Measurements from ENCODE around the gene ANXA8L1.

DNA sequence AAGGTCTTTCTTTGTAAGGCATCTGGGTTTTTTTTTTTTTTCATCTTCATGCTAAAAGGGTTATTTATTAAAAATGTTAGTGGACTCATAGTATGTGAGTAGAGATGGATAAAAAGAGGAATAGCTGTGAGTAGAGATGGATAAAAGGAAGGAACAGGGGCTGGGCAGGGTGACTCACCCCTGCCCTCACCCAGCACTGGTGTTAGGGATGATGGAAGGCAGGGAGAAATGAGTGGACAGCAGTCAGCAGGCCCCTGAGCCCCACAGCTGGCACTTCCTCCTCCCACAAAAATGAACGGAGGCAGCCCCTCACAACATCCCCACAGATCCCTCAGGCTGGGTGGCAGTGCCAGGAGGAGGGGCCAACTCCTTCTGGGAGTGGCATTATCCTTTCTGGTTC, 49.5 kb upstream of the ANXA8L1 start:
- TF ChIP-seq, protein P1, sequence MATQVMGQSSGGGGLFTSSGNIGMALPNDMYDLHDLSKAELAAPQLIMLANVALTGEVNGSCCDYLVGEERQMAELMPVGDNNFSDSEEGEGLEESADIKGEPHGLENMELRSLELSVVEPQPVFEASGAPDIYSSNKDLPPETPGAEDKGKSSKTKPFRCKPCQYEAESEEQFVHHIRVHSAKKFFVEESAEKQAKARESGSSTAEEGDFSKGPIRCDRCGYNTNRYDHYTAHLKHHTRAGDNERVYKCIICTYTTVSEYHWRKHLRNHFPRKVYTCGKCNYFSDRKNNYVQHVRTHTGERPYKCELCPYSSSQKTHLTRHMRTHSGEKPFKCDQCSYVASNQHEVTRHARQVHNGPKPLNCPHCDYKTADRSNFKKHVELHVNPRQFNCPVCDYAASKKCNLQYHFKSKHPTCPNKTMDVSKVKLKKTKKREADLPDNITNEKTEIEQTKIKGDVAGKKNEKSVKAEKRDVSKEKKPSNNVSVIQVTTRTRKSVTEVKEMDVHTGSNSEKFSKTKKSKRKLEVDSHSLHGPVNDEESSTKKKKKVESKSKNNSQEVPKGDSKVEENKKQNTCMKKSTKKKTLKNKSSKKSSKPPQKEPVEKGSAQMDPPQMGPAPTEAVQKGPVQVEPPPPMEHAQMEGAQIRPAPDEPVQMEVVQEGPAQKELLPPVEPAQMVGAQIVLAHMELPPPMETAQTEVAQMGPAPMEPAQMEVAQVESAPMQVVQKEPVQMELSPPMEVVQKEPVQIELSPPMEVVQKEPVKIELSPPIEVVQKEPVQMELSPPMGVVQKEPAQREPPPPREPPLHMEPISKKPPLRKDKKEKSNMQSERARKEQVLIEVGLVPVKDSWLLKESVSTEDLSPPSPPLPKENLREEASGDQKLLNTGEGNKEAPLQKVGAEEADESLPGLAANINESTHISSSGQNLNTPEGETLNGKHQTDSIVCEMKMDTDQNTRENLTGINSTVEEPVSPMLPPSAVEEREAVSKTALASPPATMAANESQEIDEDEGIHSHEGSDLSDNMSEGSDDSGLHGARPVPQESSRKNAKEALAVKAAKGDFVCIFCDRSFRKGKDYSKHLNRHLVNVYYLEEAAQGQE (IDR thresholded peaks at IDR 0.05; ENCODE audit: low read depth, low read length): no peak
- TF ChIP-seq TAF1 (IDR thresholded peaks at IDR 0.05; ENCODE audit: borderline replicate concordance, low read depth, low read length) (no peak), SIN3A (IDR thresholded peaks at IDR 0.05; ENCODE audit: borderline replicate concordance, low read depth, low read length) (no peak), YY1 (IDR thresholded peaks at IDR 0.05; ENCODE audit: low read depth) (no peak), POLR2AphosphoS5 (IDR thresholded peaks at IDR 0.05; ENCODE audit: low read depth, low read length) (no peak), RXRA (IDR thresholded peaks at IDR 0.05; ENCODE audit: borderline replicate concordance, low read depth) (no peak), GABPA (IDR thresholded peaks at IDR 0.05; ENCODE audit: low read depth) (no peak), TCF12 (IDR thresholded peaks at IDR 0.05) (no peak), EZH2phosphoT487 (IDR thresholded peaks at IDR 0.05; ENCODE audit: borderline replicate concordance, low read depth) (no peak)
- TF ChIP-seq, protein P2, sequence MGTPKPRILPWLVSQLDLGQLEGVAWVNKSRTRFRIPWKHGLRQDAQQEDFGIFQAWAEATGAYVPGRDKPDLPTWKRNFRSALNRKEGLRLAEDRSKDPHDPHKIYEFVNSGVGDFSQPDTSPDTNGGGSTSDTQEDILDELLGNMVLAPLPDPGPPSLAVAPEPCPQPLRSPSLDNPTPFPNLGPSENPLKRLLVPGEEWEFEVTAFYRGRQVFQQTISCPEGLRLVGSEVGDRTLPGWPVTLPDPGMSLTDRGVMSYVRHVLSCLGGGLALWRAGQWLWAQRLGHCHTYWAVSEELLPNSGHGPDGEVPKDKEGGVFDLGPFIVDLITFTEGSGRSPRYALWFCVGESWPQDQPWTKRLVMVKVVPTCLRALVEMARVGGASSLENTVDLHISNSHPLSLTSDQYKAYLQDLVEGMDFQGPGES (IDR thresholded peaks at IDR 0.05; ENCODE audit: low read depth, low read length): no peak
- TF ChIP-seq, protein P3, sequence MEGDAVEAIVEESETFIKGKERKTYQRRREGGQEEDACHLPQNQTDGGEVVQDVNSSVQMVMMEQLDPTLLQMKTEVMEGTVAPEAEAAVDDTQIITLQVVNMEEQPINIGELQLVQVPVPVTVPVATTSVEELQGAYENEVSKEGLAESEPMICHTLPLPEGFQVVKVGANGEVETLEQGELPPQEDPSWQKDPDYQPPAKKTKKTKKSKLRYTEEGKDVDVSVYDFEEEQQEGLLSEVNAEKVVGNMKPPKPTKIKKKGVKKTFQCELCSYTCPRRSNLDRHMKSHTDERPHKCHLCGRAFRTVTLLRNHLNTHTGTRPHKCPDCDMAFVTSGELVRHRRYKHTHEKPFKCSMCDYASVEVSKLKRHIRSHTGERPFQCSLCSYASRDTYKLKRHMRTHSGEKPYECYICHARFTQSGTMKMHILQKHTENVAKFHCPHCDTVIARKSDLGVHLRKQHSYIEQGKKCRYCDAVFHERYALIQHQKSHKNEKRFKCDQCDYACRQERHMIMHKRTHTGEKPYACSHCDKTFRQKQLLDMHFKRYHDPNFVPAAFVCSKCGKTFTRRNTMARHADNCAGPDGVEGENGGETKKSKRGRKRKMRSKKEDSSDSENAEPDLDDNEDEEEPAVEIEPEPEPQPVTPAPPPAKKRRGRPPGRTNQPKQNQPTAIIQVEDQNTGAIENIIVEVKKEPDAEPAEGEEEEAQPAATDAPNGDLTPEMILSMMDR (IDR thresholded peaks at IDR 0.05): no peak
- TF ChIP-seq, protein P4, sequence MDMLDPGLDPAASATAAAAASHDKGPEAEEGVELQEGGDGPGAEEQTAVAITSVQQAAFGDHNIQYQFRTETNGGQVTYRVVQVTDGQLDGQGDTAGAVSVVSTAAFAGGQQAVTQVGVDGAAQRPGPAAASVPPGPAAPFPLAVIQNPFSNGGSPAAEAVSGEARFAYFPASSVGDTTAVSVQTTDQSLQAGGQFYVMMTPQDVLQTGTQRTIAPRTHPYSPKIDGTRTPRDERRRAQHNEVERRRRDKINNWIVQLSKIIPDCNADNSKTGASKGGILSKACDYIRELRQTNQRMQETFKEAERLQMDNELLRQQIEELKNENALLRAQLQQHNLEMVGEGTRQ (IDR thresholded peaks at IDR 0.05; ENCODE audit: borderline replicate concordance, low read depth, low read length): no peak
